ENCODE results near the gene PAPSS1.
"Not testable (repeated sequence)": the region's sequence is repeated elsewhere in the genome, so short reads cannot be mapped to it uniquely, and the experiment has no call there.

The PAPSS1 gene

DNA sequence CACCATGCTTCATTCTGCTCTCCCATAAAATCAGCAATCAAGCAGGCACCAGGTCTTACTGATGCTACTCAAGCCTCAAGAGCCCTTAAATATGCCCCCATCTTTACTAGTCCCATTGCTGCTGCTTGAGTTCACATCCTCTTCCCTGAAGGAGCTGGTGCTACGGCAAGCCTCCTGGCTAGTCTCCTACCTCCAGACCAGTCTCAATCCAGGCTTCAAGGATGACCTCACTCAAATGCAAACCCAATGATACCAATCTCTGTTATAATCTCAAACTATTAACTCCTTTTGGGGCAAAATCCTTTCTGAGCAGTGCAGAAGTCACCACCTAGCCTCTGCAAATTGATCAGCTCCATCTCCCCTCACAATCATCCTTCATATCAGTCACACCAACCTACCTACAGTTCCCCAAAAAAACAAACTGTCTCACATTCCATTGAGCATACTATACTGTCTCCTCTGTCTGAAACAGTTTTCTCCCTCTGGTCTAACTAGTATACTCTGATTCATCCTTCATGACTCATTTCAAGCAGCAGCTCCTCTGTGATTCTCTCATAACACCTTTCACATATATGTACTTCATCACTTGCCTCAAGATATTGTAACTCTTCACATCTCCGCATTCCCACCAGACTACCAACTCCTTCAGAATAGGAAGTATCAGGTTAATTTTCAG, 30.0 kb downstream of the PAPSS1 start:
- peak; percentile 56 for DNase-seq (ENCODE audit: low read depth)

GRCh38 chr4:107688421-107688820, 31.6 kb downstream of the PAPSS1 start:
- no peak for DNase-seq (ENCODE audit: low read depth)

- no peak for DNase-seq (ENCODE audit: low read depth)
Observed at GRCh38 chr4:107685740-107686139, 34.3 kb downstream of the PAPSS1 start.

DNA sequence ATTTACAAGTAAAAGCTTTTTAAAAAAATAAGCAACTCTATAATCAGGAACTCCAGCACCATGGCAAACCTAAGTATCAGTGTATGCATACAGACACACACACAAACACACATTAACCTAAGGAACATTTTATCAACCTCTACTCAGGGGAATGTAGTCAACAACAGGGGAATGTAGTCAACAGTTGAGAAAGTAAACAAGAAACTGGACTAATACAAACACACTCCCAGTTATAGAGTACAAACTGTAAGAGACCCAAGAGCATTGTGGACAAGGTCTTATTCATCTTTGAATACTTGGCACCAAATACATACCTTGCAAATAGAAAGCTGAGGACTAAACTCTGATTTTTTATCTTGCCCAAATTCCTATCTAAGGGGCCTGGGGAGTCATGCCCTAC, 36.2 kb downstream of the PAPSS1 start:
- no peak for DNase-seq (ENCODE audit: low read depth)

DNA sequence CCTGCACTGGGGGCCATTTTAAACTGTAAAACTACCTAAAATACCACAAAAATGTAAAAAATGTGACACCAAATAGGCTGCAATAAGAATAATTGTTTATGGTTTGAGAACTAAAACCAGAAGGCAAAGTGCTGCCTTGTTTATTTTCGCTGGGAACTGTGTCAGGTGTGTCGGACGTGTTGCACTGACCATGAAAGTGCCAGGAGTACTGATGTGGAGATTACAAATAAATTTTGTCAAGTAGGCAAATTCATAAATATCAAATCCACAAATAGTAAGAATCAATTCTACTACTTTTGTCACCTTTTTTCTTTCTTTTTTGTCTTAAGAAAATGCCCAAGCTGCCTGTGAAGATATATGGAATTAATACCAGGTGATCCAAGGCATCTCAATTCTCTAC, 37.7 kb downstream of the PAPSS1 start:
- DNase-seq (ENCODE audit: low read depth): no peak

GRCh38 chr4:107669068-107669467, 51.0 kb downstream of the PAPSS1 start:
- no peak for DNase-seq (ENCODE audit: low read depth)

DNA sequence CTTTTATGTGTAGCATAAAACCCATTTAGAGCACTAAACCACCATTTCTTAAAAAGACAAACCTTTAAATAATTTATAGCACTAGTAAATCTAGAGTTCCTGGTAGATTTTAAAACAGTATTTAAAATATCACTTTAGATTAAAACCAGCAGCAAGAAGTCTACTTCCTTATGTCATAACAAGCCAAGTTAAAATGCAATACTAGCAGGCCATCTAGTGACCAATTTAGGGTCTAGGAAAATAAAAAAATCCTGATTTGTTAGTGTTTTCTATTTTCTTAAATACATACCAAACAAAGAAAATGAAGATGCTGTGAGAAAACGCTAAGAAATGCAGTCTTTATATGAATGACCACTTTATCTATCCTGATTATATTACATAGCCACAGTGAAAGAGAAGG, 53.9 kb downstream of the PAPSS1 start:
- peak; percentile 23 for DNase-seq (ENCODE audit: low read depth)

- DNase-seq (ENCODE audit: low read depth): peak; percentile 31
Observed at GRCh38 chr4:107665001-107665400, 55.0 kb downstream of the PAPSS1 start.

GRCh38 chr4:107658400-107659336, 61.4 kb downstream of the PAPSS1 start:
- no peak for DNase-seq (ENCODE audit: low read depth)

DNA sequence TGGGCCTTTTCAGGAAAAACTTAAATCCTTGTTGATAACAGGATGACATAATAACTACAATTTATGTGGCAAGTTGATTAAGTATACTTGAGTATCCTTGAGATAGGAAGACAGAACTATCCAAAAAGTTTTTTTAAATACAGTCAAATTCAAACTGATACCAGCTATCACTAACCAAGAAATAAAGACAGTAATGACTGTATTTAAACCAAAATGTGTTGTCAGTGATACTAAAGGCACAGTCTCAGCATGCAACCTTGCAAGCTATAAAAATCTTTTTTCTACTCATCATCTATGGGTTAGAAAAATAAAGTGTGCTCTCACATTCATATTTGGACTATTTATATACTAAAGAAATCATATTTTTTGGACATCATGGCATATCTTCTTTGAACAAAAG, 64.7 kb downstream of the PAPSS1 start:
- no peak for DNase-seq (ENCODE audit: low read depth)

GRCh38 chr4:107654694-107655093, 65.3 kb downstream of the PAPSS1 start:
- no peak for DNase-seq (ENCODE audit: low read depth)

DNA sequence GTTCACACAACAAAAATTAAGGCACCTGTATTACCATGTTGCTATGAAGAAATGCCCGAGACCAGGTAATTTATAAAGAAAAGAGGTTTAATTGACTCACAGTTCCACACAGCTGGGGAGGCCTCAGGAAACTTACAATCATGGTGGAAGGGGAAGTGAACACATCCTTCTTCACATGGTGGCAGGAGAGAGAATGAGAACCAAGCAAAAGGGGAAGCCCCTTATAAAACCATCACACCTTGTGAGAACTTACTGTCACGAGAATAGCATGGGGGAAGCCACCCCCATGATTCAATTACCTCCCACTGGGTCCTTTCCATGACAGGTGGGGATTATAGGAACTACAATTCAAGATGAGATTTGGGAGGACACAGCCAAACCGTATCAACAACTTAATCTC, 68.6 kb downstream of the PAPSS1 start:
- DNase-seq (ENCODE audit: low read depth): not testable (repeated sequence)

GRCh38 chr4:107650251-107650650, 69.8 kb downstream of the PAPSS1 start:
- DNase-seq (ENCODE audit: low read depth): no peak

GRCh38 chr4:107648178-107648991, 71.6 kb downstream of the PAPSS1 start:
- no peak for DNase-seq (ENCODE audit: low read depth)

DNA sequence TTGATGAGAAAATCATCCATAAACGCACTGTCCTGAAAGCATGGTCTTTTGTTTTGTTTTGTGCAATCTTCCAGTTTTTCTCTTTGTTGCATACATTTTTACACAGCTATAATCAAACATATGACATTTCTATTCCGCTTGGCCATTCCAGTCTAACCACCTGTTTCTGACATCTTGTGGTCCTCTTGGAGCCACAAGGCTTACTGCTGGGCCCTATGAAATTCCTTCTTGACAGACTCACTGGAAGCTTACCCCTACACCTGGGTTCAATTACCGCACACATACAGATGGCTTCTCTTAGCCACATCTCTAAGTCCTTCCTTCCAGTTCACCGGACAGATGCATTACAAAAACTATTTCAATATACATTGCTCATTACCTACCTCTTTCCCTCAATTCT, 72.4 kb downstream of the PAPSS1 start:
- DNase-seq (ENCODE audit: low read depth): no peak

DNA sequence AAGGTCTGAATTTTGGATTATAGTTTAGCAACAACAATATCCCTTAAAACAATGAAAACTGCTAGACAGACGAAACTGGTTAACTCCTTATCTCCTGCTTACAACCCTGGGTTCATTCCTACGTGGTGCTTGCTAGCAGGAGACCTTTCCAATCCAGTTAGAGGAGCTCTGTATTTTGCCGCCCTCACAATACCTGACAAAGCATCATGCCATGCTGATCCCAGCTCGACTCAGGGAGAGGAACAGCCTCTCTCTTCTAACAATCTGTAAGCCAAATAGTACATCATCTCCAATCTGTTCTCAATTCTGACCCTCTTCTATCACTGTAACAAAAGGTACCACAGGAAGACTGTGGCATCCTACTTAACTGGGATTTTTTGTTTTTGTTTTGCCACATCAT, 74.4 kb downstream of the PAPSS1 start:
- DNase-seq (ENCODE audit: low read depth): no peak

DNA sequence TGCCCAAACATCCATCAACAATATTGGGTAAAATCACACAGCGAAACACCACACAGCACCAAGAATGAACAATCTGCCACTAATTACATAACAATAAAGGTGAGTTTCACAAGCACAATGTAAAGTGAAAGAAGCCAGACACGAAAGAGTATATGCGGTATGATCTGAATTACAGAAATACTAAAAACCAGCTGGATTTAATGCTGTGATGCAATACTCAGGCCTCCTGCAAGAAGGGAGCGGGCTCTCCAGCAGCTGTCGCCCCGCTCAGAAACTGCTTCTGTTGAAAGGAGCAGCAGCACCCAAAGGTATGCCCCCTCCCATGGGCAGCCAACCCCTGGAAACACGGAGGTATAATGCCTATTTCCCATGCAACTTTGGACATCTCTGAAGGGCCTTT, 77.0 kb downstream of the PAPSS1 start:
- DNase-seq (ENCODE audit: low read depth): no peak

- DNase-seq (ENCODE audit: low read depth): no peak
Observed at GRCh38 chr4:107640878-107641277, 79.2 kb downstream of the PAPSS1 start.

GRCh38 chr4:107640197-107640596, 79.8 kb downstream of the PAPSS1 start:
- DNase-seq (ENCODE audit: low read depth): no peak

DNA sequence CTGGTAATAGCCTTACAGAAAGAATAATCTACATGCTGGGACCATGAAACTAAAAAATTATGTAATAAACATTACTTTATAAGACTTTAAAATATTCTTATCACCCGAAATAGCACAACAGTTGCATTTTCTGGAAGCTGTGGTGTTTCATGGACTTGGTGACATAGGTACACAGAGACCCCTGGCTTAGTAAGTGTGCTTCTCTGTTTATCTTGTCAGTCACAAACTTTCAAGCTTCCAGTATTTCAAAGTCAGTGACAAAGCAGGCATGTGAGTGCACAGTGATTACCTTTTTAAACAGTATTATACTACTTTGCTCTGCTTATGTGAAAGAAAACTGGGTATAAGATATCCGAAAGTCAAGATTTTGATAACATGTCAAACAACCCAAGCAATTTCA, 84.3 kb downstream of the PAPSS1 start:
- no peak for DNase-seq (ENCODE audit: low read depth)

GRCh38 chr4:107631560-107631959, 88.5 kb downstream of the PAPSS1 start:
- DNase-seq (ENCODE audit: low read depth): no peak

GRCh38 chr4:107630185-107630705, 89.8 kb downstream of the PAPSS1 start:
- DNase-seq (ENCODE audit: low read depth): no peak

Measured in HS-27A (cell line).